SKM-1 (cell line): Measurements from ENCODE around the gene RNF166.

ENCODE experiments used
- DNase-seq: peaks from one replicate; lab custom pipeline; 2025; ENCODE audit not compliant: unreplicated experiment; lab: John Stamatoyannopoulos, UW

RNF166 gene

DNA sequence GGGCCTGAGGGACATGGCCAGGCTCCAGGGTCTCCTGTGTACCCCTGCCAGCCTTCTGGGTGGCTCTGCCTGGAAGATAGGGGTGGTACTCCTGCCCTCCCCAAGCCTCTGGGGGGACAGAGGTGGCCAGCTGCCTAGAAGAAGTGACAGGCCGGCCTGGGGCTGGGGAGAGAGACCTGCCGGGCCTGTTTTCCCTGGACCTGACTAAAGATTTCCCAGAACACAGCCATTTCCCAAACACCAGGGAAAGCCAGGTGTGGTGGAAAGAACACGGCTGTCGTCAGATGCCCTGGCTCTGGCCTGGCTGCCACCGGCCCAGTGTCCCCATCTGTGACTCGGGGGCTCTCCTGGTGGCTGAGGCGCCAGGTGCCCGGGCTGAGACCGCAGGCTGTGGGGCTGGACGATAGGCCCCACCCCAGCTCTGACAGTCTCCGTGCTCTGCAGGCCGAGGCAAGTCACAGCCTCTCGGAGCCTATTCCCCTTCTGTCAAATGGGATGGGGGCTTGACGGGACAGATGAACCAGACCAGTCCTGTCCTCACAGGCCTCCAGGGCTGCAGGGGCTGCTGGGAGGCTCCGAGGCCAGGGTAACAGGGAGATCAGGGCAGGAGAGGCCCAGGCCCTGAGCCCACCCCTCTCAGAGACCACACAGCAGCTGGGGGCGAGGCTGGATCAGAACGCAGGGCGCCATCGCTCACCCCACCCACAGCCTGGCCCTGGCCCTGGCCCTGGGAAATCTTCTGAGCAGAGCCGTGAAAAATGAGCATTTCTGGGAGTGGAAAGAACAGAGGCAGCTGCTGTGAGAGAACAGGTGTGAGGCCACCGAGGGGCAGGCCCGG, 33.1 kb upstream of the RNF166 start:
- no peak for DNase-seq

- DNase-seq = no peak
Measured at GRCh38 chr16:88738151-88739084, 32.2 kb upstream of the RNF166 start.

DNA sequence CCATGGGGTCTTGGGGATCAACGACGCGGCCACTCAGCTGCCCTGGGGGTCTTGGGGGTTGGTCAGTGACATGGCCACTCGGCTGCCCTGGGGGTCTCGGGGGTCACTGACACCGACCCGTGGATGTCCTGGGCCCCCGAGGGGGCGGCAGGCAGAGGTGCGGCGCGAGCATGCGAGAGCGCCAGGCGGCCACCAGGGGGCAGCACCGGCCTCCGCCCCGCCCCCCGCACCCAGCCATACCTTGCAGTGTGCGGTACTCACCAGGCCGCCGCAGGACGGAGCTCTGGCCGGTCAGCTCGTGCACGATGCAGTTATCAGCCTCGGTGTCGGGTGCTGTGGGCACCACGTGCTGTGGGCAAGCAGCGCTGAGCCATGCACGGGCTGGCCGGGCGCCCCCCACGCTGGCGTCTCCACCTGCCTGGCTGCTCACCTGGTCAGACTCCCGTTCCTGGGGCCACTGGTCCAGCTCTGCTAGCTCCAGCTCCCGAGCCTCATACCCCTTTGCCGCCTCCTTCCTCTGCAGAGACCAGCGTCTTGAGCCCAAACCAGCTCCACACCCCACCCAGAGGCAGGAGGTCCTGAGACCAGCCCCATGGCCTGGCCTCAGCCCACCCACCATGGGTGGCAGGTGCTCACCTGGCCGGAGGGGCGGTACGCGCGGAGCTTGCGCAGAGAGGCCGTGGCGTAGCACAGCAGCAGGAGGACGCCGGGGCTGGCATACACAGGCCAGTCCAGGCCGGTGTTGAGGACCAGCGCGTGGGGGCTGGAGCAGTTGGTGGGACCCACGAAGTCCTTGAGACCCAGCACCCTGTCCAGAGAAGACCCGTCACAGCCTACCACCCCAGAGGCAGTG, 31.3 kb upstream of the RNF166 start:
- peak; percentile 58 for DNase-seq

- DNase-seq = no peak
Measured at GRCh38 chr16:88736496-88736895, 30.3 kb upstream of the RNF166 start.

DNA sequence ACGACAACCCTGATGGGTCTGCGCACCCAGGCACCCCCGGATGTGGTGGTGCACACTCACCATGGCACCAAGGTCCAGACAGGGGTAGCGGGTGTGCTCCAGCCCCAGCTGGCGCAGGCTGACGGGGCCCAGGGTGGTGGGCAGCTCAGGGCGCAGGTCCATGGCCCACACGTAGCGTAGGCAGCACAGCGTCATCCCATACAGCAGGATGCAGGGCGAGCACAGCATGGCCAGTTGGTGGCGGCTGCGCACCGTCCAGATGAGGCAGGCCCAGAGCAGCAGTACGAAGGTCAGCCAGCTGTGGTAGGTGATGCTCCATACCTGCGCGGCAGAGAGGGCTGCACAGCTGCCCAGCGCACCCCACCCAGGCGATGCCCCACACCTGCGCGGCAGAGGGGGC, 29.9 kb upstream of the RNF166 start:
- DNase-seq = no peak

DNA sequence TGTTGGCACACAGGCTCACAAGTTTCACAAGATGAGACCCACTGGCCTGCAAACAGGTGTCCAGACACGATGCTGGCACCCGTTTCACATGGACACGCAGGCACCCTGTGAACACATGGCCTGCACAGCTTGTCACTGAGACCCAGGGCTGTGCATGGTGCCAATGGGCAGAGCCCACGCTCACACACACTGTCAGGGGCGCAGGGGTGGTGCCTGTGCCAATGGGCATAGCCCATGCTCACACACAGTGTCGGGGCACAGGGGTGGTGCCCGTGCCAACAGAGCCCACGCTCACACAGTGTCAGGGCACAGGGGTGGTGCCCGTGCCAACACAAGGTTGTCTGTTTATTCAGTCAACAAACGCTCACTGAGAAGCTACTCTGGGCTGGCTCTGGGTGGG, 29.4 kb upstream of the RNF166 start:
- DNase-seq = no peak

- DNase-seq = no peak
Measured at GRCh38 chr16:88735121-88735520, 28.9 kb upstream of the RNF166 start.

DNA sequence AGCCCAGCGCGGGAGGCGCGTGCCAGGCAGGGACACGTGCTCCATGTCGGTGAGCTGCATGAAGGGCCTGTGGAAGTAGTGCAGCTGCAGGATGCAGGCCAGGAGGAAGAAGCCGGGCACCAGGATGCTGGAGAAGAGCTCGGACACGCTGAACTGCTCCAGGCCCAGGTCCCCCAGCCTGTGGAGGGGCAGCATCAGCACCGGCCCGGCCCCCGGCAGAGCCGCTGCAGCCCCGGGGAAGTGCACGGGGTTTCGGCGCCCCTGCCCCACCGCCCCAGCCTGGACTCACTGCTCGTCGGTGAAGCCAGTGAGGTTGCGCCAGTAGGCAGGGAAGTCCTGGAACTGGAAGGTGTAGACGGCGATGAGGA, 28.1 kb upstream of the RNF166 start:
- no peak for DNase-seq

- no peak for DNase-seq
Measured at GRCh38 chr16:88733630-88734360, 27.6 kb upstream of the RNF166 start.

GRCh38 chr16:88732961-88733294, 26.7 kb upstream of the RNF166 start:
- no peak for DNase-seq

- DNase-seq = no peak
Measured at GRCh38 chr16:88732172-88732960, 26.2 kb upstream of the RNF166 start.

- DNase-seq = no peak
Measured at GRCh38 chr16:88731699-88732098, 25.5 kb upstream of the RNF166 start.

DNA sequence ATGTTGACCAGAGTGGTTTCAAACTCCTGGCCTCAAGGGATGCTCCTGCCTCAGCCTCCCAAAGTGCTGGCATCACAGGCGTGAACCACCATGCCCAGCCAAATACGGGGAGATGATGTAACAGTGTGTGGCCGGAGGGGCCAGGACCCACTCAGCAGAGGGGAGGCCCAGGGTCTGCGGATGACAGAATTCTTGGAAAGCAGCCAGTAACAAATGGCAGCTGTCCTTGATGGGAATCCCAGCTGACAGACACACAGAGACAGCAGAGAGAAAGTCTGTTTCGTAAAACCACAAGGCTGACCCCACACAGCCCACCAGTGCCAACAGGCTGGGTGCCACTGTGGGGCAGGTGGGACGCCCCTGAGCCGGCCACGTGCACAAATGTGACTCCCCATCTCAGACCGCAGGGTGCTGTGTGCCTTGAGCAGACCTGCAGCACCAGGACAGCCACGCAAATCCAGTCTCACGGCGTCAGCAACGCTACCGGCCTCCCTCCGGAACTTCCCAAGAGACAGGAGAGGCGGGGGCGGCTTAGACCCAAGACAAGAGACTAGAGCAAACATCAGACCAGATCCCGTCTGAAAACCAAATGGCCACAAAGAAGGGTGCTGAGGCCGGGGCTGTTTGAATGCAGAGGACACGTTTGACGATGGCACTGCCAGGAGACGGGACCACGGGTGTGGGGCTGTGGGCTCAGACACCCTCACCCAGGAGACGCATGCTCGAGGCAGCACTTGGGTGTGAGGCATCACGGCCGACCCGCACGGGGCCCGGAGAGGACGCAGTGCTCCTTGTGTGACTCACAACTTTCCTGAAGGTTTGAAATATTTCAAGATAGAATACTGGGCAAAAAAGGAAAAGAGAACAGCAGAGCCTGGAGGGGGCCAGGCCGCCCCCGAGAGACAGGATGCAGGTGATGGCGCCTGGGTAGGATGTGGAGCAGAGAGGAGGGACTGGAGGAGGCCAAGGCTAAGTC, 24.7 kb upstream of the RNF166 start:
- DNase-seq = no peak

- no peak for DNase-seq
Measured at GRCh38 chr16:88727871-88728270, 21.7 kb upstream of the RNF166 start.

DNA sequence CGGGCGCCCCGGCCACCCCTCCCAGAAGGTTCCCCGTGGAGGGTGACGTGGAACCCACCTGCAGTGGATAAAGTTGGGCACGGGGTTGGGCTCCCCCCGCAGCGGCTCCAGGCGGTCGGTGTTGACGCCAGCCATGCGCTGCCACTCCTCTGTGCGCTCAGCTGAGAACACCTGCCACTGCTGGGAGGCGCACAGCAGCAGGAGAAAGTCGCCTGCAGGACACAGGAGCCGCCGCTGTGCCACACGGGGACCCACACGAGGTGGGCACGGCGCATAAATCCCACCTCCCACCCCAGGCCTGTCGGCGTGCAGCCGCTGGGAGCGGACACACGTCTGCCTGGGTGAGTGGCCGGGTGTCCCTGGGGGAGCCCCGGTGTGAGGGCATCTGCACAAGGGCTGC, 20.8 kb upstream of the RNF166 start:
- no peak for DNase-seq

DNA sequence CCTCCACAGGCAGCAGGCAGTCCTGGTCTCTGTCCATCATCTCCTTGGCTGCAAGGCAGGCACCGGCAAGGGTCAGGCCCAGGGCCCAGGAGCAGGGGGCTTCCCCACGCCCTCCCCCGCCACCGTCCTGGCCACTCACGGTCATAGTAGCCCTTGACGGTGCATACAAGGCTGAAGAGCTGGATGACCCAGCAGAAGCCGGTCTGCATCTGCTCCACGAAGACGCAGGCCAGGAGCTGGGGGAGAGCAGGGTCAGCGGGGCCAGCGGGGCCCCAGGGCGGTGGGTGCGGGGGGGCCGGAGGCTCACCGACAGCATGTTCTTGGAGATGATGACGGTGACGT, 20.2 kb upstream of the RNF166 start:
- DNase-seq = no peak

- DNase-seq = no peak
Measured at GRCh38 chr16:88725609-88726407, 19.6 kb upstream of the RNF166 start.
